Measurements from ENCODE around the gene EVA1A.

EVA1A gene

DNA sequence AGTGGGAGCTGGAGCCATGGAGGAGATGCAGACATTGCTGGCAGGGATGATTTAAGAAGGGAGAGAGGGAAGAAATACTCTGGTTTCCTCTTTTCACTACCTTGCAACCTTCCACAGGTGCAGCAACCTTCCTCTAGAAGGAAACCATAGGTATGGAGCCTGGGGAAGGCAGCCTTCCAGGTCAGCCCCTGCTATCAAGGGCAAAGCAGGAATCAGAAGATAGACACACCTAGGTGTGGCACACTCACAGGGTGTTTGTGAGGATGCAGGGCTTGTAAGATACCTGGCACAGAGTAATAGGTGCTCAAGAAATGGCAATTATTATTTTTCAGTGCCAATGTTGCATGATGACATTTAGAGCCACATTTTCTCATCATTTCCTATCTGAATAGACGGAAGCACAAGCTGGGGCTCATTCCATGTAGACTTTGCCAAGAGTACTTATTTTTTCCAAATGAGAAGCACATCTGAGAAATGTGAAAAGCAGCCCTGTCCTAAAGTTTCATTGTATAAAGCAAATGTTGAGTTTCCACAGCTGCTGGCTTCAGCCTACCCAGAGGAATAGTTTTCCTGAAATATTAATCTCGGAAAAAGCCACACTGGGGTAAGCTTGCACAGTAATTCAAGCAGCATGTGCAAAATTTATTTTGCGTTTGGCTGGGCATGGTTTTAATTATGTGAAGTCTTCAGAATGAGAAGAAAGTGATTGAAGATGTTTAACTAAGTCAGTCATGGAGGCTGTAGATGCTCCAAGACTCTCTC lies 20.6 kb downstream of the EVA1A start:
- DNase-seq = no peak

DNA sequence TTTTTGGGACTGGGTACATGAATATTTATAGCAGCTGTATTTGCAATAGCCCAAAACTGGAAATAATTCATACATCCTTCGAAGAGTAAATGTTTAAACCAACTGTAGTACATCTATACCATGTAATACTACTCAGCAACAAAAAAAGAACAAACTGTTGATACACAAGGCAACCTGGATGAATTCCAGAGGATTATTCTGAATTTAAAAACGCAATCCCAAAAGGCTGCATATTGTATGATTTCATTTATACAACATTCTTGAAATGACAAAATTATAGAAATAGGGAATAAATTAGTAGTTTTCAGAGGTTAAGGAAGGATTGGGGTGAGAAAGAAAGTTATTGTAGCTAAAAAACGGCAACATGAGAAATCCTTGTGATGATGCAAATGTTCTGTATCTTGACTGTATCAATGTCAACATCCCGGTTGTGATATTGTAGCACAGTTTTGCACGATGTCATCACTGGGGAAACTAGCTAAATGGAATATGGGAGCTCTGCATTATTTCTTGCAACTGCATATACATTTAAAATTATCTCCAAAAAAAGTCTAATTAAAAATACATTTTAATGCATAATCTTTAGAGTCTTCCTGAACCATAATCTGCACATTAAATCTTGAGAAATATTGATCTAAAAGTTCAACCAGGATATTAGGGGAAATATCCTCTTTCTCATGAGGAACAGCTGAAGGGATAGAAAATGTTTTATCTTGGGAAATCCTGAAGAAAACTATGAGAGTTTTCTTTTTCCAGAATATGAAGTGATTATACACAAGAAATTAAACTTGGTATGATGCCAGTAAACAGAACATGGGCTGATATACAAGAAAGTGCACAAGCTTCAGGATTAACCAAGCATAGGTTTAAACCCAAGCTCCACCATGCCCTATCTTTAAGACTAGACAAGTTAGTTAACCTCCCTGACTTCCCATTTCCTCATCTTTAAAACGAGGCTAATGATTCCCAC lies 21.9 kb downstream of the EVA1A start:
- no peak for DNase-seq

DNA sequence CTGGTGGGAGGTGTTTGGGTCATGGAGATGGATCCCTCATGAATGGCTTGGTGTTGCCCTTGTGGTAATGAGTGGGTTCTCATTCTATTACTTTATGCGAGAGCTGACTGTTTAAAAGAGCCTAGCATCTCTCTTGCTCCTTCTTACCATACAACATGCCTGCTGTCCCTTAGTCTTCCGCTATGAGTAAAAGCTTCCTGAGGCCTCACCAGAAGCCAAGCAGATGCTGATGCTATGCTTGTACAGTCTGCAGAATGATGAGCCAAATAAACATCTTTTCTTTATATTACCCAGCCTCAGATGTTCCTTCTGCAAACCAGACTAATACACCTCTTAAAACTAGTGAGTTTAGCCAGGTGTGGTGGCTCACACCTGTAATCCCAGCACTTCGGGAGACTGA lies 23.1 kb downstream of the EVA1A start:
- no peak for DNase-seq

DNA sequence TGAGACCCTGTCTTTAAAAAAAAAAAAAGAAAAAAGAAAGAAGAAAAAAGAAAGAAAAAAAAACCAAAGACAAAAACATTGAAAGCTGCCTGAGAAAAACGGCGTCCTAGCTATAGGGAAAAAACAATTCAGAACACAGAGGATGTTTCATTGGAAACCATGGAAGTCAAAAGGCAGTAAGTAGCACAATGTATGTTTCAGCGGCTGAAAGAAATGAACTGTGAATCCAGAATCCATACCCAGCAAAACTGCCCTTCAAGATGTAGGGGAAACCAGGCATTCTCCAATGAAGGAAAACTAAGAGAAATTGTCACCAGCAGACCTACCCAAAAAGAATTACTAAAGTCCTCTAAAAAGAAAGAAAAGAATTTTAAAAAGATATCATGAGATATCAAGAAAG lies 27.6 kb downstream of the EVA1A start:
- no peak for DNase-seq

DNA sequence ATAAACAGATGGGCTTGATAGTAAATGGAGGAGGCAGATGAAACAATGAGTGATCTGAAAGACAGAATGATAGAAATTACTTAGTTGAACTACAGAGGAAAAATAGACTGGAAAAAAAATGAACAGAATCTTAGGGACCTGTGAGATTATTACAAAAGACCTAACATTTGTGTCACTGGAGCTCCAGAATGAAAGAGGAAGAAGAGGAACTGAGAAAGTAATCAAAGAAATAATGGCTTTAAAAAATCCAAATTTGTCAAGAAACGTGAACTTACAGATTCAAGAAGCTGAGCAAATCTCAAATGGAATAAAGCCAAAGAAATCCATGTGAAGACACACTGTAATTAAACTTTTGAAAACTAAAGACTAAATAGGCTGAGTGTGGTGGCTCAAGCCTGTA lies 28.3 kb downstream of the EVA1A start:
- DNase-seq = no peak

DNA sequence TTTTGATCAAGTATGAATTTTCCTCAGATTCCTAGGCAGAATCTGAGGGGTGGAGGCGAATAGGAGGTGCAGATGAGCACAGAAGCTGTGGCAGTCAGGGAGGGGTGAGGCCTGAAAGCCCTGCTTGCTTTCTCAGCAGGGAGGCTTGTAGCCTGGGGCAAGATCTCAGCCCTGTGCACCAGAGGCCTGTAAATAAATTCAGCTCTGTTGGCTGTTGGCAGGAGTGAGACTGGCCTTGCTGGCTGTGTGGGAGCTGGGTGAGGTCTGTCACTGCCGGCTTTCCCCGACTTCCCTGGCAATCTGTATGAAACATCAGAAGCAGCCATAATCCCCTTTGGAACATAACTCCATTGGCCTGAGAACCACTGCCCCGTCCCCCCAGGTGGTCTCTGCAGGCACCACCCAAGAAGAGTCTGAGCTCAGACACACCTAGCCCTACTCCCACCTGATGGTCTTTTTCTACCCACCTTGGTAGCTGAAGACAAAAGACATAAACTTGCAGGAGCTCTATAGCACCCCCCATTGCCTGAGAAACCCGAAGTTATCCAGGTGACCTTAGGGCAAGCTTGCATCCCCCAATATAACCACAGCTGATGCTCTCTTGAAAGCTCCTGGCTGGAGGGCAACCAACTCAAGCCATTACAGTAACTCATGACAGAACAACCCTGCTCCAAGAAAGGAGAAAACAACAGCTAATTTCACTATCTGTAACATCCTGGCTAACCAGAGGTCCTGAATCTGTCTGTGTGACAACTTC lies 32.3 kb downstream of the EVA1A start:
- DNase-seq = no peak

DNA sequence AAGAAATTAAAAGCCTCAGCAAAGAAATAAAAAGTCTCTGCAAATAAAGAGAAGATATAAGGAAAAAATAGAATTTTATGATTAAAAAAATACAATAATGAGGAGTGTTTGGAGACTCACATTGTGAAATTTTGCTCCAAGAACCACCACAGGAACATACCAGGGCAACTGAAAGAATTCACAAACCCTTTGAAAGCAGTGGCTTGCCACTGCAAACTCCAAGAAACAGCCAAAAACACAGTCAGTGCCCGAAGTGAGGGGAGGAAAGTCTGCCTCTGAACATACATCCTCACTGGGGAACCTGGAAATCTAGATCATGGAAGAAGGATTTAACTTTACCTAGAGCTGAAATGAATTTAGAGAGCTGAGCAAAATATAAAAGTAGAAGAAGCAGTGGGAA lies 33.1 kb downstream of the EVA1A start:
- no peak for DNase-seq

DNA sequence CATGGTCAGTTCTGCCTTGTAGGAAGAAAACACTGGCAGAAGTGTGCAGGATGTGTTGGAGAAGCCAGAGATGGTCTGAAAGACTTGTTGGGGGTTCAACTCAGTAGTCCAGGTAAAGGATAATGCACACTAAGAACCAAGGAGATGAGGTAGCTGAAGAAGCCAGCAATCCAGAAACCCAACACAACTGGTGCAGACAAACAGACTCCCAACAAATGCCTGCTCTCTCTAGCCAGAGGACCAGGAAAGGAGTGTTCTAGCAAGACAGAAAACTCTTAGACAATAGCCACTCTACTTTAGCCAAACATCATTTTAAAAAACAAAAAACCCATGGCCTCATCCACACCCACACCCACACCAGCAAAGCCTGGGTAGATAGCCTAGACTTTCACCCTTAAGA lies 33.9 kb downstream of the EVA1A start:
- no peak for DNase-seq

DNA sequence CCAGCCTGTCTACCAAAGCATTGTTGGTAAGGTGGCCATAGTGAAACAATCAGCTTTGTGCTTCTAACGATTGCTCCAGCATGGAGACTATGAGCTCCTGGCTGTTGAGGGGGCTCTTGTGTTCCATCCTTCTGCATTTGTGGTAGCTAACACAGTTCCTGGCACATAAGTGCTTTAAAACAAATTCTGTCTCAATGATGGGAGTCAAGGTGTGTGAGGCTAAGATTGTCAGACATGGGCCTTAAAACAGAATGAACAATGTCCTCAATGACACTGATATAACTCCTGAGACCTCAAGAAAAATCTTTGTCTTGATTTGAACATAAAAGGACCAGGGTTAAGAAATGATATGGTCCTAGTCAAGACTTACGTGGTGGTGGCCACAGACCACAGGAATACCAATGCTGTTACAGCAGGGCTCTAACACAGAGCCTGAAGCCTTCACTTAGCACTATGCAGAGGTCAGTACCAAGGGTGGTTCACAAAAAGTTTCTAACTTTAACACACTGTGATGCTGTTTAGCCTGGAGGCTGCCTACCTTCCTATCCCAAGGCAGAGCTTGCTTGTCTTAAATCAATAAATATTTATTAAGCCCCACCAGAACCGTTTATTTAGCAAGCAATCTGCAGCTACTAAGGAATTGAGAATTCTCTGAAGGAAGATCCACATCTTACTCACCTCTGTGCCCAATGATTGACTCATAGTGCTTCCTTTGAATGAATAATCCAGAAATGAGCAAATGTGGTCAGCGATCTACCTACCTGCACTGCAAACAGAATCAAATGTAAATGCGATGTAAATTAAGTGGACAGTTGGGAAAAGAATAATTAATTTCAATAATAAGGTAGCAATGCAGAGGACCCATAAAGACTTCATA lies 35.1 kb downstream of the EVA1A start:
- DNase-seq = no peak

DNA sequence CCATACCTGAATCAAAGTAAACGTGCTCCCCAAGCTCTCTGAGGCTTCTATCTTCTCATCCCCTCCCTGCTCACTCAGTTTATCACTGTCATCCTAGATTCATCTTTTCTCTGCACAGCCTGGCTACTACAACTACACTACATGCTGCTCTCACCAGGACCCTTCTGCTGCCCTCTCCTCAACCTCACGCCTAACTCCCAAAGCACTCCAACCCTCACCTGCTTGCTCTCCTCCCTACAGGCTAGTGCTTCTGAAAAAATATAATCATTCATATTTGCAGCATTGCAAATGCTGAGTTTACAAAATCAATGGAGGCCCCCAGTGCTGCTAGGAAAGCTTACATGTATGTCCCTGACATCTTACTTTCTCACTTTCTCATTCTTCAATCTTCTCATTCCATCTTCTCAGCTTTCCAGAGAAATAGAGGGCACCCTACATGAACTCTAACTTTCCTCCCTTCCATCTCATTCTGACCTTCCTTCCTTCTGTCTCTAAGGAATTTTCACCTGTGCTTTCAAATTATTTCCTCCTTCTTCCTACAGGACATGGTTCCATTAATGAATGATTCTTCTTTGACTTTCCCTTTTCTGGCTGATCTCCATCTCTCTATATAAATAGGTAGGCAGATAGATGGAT lies 36.3 kb downstream of the EVA1A start:
- no peak for DNase-seq

DNA sequence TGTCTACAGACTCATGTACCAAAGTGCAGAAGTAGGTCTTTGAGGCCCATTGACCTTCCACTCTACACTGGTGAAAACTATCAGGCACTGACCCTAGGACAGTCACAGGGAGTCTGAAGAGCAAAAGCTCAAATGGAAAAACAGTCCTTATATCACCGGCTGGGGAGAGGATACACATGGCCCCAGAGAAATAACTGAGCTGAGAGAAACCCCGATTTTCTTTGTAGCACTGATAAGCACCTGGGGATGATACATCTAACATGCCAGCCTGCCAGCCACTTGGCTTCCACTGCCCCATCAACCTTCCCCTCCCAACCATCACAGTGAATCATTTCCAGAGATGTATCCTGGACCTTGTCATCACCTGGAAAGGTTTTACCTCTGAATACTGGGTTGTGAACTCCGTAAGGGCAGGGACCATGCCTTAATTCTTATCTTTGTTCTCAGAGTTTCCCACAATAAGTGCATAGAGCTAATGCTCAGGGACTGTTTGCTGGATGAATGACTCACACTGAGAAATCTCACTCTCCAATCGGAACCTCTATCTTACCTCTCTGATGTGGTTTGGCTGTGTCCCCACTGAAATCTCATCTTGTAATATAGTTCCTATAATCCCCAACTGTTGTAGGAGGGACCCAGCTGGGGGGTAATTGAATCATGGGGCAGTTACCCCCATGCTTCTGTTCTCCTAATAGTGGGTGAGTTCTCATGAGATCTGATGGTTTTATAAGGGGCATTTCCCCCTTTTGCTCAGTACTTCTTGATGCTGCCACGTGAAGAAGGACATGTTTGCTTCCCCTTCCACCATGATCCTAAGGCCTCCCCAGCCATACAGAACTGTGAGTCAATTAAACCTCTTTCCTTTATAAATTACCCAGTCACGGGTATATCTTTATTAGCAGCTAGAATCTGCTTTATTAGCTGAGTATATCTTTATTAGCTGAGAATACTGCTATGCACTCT lies 37.1 kb downstream of the EVA1A start:
- DNase-seq = no peak

DNA sequence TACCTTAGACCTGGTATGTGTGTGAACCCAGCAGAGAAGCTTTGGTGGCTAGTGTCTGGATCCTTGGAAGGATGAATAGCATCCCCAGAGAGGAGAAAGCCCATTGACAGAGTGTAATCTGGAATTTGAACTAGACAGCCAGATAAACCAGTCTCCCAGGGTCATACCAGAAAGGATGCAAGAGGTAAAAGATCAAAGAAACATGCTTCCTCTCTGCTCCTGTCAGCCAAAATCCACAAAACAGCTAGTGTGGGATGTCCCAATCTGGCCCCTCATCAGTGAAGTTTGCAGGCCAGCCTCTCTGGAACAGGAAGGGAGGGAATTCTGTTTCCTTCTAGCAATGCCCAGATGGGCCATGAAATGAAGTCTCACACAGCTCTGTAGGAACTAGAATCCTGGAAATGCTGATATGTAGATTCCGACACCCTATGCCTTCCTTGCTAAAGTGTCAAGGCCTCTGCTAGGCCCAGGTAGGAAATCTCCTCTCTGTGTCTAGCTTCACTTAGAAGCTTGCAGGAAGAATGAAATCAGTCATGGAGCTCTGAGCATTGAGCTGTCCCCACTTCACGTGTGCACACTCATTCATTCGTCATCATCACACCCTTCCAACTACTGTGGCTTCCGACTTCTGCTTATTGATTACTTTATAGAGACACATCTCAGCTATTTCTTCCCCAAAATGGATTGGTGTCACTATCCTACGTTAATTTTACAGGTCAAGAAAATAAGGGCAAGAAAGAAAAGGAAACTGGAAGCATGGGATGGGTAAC lies 38.0 kb downstream of the EVA1A start:
- DNase-seq = no peak

DNA sequence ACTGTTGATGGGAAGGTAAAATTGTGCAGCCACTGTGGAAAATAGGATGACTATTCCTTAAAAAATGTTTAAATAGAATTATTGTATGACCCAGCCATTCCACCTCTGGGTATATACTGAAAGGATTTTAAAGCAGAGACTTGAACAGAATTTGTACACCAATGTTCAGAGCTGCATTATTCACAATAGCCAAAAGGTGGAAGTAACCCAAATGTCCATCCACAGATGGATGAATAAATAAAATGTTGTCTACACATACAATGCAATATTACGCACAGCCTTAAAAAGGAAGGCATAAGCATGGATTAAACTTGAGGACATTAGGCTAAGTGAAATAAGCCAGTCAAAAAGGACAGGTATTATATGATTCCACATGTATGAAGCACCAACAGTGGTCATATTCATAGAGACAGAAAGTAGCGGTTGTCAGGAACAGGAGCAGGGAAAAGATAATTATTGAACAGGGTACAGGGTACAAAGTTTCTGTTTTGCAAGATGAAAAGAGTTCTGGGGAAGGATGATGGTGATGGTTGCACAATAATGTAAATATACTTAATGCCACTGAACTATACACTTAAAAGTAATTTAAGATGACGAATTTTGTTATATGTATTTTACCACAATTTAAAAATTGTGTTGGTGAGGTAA lies 39.4 kb downstream of the EVA1A start:
- no peak for DNase-seq

DNA sequence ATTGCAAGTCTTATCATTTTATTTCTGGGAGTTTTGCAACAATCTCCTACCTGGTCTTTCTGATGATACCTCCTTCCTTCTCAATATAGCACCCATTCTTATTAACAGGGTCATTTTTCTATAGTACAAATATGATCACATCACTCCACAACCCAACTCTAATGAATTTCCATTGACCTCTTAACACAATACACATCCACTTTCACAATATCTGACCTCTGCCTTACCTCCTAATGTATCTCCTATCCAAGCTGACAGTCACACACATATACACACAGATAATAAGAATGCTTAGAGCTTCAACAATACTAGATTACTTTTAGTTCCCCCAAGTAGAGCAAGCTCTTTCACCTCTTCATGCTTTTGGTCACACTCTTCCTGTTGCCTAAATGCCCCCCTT lies 40.9 kb downstream of the EVA1A start:
- no peak for DNase-seq

DNA sequence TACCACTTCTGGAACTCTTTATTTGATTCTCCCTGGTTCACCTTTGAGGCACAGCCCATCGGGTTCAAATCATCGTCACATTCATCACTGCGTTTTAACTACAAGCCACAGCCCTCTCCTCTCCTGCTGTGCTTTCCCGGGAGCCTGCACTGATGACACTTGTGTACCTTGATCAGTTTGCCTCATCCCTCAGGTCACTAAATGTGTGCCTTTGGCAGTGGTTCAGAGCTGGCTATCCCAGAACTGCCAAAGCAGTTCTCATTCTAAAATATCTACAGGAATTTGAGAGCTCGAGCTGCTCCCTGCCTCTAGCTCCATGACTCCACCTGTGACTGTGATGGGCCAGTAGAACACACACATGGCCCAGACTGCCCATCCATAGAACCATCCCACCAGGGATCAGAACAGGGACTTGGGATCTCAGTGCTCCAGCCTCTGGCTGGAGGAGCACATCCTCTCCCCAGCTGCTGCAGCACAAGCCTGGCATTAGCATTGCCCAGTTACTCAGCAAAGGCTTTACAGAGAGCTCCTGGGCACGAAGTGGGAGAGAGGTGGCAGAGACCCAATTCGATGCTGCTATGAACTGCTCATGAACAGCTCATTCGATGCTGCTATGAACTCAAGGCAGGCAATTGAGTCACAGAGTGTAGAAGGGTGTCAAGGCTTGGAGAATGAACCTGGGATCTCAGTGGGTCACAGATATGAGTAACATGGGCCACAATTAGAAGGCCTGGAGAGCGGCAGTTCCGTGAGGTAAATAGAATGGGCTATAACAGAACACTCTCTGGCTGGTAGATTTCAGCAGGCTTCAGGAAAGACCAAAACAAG lies 41.9 kb downstream of the EVA1A start:
- DNase-seq = no peak

DNA sequence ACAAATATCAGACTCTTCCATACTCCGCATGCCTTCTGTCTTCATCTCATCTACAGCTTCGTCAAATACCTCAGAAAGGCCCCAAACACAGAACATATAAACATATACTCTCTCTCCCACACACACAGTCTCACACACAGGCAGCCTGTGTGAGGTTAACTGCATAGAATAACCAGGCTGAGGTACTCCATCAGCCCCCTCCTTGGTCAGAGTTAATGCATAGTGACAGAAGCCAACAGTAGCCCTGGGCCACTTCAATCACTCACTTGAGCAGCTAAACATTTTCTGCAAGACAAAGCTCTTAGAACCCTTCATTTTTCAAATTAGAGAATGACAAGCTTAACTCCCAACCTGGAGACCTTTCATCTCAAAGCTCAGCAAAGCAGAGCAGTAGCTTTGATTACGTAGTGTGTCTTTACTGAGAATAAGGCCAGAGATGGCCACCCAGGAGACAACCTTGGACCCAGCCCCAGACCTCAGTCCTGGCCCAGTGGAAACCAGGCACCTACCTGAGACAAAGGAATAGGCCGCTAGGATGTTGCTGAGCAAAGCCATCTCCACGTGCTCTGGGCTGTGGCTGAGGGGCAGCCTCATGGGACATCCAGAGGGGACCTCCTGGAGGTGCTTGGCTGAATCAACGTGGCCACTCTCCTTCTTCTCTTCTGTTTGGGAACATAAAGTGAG lies 43.0 kb downstream of the EVA1A start:
- DNase-seq = no peak
